PC-9 (cell line): ENCODE data around the gene CDH12.

Experiments used
- EZH2 ChIP-seq: fragments of 200-600 bp; sonication (generic); IDR thresholded peaks from 2 replicates; pipeline ENCODE4 v1.8.0; 2017; ENCODE audit warnings: antibody characterized with exemption, low read depth
- TF ChIP-seq, protein P1 (sequence below): fragments of 200-600 bp; sonication (generic); conservative IDR thresholded peaks from 2 replicates; pipeline ENCODE4 v1.6.1; 2017; ENCODE audit warnings: mixed run types, antibody characterized with exemption, mild to moderate bottlenecking, moderate library complexity

DNA sequence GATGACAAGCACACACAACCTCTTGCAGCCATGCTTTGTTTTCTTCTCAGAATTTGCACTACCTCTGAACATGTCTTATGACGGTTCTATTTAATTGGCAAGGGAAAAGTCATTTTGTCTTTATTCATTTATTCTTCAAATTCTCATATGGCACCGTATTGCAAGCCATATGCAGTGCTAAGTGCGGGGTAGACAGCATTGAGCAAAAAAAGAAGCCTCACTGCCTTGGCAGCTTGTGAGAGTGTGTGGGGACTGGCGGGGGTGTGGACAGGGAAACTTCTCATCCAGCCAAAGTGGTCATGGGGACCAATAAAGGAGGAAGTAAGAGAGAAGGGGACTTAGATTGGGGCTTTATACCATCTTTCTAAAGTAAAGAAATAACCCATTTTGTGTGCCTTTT lies 160.0 kb downstream of the CDH12 start:
- TF ChIP-seq, protein P1, sequence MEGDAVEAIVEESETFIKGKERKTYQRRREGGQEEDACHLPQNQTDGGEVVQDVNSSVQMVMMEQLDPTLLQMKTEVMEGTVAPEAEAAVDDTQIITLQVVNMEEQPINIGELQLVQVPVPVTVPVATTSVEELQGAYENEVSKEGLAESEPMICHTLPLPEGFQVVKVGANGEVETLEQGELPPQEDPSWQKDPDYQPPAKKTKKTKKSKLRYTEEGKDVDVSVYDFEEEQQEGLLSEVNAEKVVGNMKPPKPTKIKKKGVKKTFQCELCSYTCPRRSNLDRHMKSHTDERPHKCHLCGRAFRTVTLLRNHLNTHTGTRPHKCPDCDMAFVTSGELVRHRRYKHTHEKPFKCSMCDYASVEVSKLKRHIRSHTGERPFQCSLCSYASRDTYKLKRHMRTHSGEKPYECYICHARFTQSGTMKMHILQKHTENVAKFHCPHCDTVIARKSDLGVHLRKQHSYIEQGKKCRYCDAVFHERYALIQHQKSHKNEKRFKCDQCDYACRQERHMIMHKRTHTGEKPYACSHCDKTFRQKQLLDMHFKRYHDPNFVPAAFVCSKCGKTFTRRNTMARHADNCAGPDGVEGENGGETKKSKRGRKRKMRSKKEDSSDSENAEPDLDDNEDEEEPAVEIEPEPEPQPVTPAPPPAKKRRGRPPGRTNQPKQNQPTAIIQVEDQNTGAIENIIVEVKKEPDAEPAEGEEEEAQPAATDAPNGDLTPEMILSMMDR: no peak
- no peak for TF ChIP-seq EZH2
